BLaER1 (cell line): ENCODE measurements around the gene RAD52.

Source experiments
- H3K27ac ChIP-seq: shearing (Covaris generic); formaldehyde crosslinking; 2 replicates; pipeline ENCODE4 v1.8.1; 2022
- H3K27me3 ChIP-seq: shearing (Covaris generic); formaldehyde crosslinking; 2 replicates; pipeline ENCODE4 v1.8.1; 2022
- H3K36me3 ChIP-seq: shearing (Covaris generic); formaldehyde crosslinking; 2 replicates; pipeline ENCODE4 v1.8.1; 2022
- H3K4me1 ChIP-seq: shearing (Covaris generic); formaldehyde crosslinking; 2 replicates; pipeline ENCODE4 v1.8.1; 2022
- H3K4me2 ChIP-seq: shearing (Covaris generic); formaldehyde crosslinking; 2 replicates; pipeline ENCODE4 v1.8.1; 2022
- H3K4me3 ChIP-seq: shearing (Covaris generic); formaldehyde crosslinking; 2 replicates; pipeline ENCODE4 v1.8.1; 2022
- H3K9ac ChIP-seq: shearing (Covaris generic); formaldehyde crosslinking; 2 replicates; pipeline ENCODE4 v1.8.1; 2022
- H3K9me3 ChIP-seq: shearing (Covaris generic); formaldehyde crosslinking; 2 replicates; pipeline ENCODE4 v1.8.1; 2022
- H4K20me1 ChIP-seq: shearing (Covaris generic); formaldehyde crosslinking; 2 replicates; pipeline ENCODE4 v1.8.1; 2022
- Cebpa-rat ChIP-seq: shearing (Covaris generic); IDR thresholded peaks from 2 replicates; pipeline ENCODE4 v1.8.1; 2022

The RAD52 gene

GRCh38 chr12:968545-968944, 19.1 kb upstream of the RAD52 start:
- no peaks in the 10 kb centered on the region for H3K27me3 ChIP-seq
- H3K4me3 ChIP-seq, result no peak overlapping the region
- no peak for TF ChIP-seq Cebpa-rat
- no peaks in the 10 kb centered on the region for H4K20me1 ChIP-seq
- H3K36me3 ChIP-seq, result no peaks in the 10 kb centered on the region
- H3K4me2 ChIP-seq, result peak overlapping the region; percentile 18; the same call in 1 of the 2 replicates
- no peak overlapping the region for H3K9ac ChIP-seq
- H3K4me1 ChIP-seq, result peaks cover 16% of the 10 kb centered on the region
- H3K9me3 ChIP-seq, result no peaks in the 10 kb centered on the region
- H3K27ac ChIP-seq, result no peak overlapping the region

GRCh38 chr12:967641-968040, 18.1 kb upstream of the RAD52 start:
- H3K9ac ChIP-seq, result no peak overlapping the region
- no peak overlapping the region for H3K4me3 ChIP-seq
- H4K20me1 ChIP-seq, result no peaks in the 10 kb centered on the region
- no peaks in the 10 kb centered on the region for H3K36me3 ChIP-seq
- no peak overlapping the region for H3K27ac ChIP-seq
- H3K4me2 ChIP-seq, result no peak overlapping the region
- TF ChIP-seq Cebpa-rat, result no peak
- no peaks in the 10 kb centered on the region for H3K9me3 ChIP-seq
- H3K27me3 ChIP-seq, result no peaks in the 10 kb centered on the region
- peaks cover 16% of the 10 kb centered on the region for H3K4me1 ChIP-seq

DNA sequence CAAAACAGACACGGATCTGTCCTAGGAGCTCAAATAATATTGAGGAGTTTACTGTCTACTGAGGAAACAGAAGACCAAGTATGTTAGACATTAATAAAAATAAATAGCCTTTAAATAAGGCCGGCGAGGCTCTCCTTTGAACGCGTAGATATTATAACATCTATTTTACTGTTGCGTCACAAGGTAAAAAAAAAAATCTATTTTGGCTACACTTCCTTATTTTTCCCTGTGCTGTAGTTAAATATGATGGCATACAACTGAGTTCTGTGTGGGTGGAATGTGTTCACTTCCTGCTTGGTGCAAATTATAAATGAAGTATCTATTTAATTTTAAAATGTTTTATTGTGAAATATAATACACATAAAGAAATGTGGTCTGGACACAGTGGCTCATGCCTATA, 17.2 kb upstream of the RAD52 start:
- H3K36me3 ChIP-seq, result no peaks in the 10 kb centered on the region
- TF ChIP-seq Cebpa-rat, result peak; percentile 7; the same call in 1 of the 2 replicates
- no peak overlapping the region for H3K4me3 ChIP-seq
- no peak overlapping the region for H3K4me2 ChIP-seq
- no peaks in the 10 kb centered on the region for H3K27me3 ChIP-seq
- no peaks in the 10 kb centered on the region for H3K9me3 ChIP-seq
- no peak overlapping the region for H3K9ac ChIP-seq
- H3K27ac ChIP-seq, result no peak overlapping the region
- H3K4me1 ChIP-seq, result peaks cover 16% of the 10 kb centered on the region
- H4K20me1 ChIP-seq, result no peaks in the 10 kb centered on the region

DNA sequence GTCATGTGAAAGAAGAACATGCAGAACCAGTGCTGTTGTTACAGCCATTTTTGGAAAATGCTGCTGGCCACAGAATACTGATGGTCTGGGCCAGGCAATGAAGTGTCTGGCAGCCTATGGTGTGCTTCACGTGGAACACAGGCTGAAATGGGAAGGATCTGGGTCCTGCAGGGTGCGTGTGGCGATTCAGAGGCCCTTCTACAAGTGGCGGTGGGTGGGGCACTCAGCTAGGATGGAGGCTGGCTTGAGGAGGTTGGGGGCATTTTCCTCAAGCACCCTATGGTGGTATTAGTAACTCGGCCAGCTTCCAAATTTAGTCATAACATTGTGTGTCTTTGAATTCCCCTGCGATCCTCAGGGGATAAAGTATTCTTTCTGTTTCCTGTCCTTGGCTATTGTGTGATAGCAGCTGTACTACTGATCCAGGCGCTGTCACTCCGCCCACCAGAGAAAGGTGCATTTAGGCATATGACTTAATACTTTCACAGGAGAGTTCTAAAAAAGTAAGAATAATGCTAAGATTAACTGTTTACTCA, 9.2 kb upstream of the RAD52 start:
- Histone ChIP-seq H3K4me2 (peak overlapping the region; percentile 84), H3K9me3 (no peaks in the 10 kb centered on the region), H3K9ac (peak overlapping the region; percentile 48), H3K27me3 (no peaks in the 10 kb centered on the region), H3K4me3 (peak overlapping the region; percentile 12), H3K36me3 (no peaks in the 10 kb centered on the region), H4K20me1 (no peaks in the 10 kb centered on the region), H3K27ac (peak overlapping the region; percentile 71), H3K4me1 (peaks cover 26% of the 10 kb centered on the region)
- TF ChIP-seq Cebpa-rat, result no peak

- Histone ChIP-seq H3K27me3 (no peaks in the 10 kb centered on the region), H4K20me1 (no peaks in the 10 kb centered on the region), H3K9me3 (no peaks in the 10 kb centered on the region), H3K9ac (no peak overlapping the region), H3K4me2 (no peak overlapping the region), H3K27ac (no peak overlapping the region), H3K4me1 (peaks cover 31% of the 10 kb centered on the region), H3K4me3 (no peak overlapping the region), H3K36me3 (no peaks in the 10 kb centered on the region)
- no peak for TF ChIP-seq Cebpa-rat
Measured at GRCh38 chr12:955939-956338, 6.4 kb upstream of the RAD52 start.

- H4K20me1 ChIP-seq, result no peaks in the 10 kb centered on the region
- no peaks in the 10 kb centered on the region for H3K27me3 ChIP-seq
- H3K27ac ChIP-seq, result no peak overlapping the region
- no peak for TF ChIP-seq Cebpa-rat
- no peak overlapping the region for H3K4me2 ChIP-seq
- no peak overlapping the region for H3K4me3 ChIP-seq
- peaks cover 28% of the 10 kb centered on the region for H3K4me1 ChIP-seq
- H3K36me3 ChIP-seq, result no peaks in the 10 kb centered on the region
- H3K9me3 ChIP-seq, result no peaks in the 10 kb centered on the region
- no peak overlapping the region for H3K9ac ChIP-seq
Measured at GRCh38 chr12:954741-955140, 5.2 kb upstream of the RAD52 start.

DNA sequence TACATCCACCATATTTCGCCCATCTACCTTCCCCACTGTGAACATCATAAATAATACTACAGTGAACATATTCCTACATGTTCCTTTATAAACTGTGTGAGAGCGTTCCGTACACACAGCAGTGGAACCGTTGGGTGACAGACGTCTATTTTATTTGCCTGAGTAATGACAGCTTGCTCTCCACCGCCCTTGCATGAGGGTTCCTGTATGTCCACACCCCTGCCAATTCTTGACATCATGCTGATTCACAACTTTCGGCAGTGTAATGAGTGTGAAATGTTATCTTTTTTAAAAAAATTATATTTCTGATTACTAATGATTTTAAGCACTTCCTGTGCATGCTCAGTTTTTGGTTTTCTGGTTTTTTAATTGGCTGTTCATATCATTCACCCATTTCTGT, 4.3 kb upstream of the RAD52 start:
- TF ChIP-seq Cebpa-rat, result no peak
- no peaks in the 10 kb centered on the region for H3K27me3 ChIP-seq
- H3K9me3 ChIP-seq, result no peaks in the 10 kb centered on the region
- no peak overlapping the region for H3K4me3 ChIP-seq
- H3K4me2 ChIP-seq, result no peak overlapping the region
- no peak overlapping the region for H3K9ac ChIP-seq
- no peaks in the 10 kb centered on the region for H4K20me1 ChIP-seq
- H3K27ac ChIP-seq, result no peak overlapping the region
- H3K36me3 ChIP-seq, result no peaks in the 10 kb centered on the region
- H3K4me1 ChIP-seq, result peaks cover 19% of the 10 kb centered on the region

DNA sequence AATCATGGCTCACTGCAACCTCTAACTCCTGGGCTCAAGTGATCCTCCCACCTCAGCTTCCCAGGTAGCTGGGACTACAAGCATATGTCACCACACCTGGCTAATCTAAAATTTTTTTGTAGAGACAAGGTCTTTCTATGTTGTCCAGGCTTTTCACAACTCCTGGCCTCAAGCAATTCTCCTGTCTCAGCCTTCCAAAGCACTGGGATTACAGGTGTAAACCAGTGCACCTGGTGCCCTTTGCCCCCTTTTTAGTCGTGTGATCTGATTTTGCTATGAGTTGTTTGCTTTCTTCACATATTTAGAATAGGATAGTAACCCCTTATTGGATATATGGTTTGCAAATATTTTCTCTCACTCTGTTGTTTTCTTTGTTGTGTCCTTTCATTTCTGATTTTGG, 1.7 kb upstream of the RAD52 start:
- no peak overlapping the region for H3K4me2 ChIP-seq
- H3K27ac ChIP-seq, result no peak overlapping the region
- H3K9ac ChIP-seq, result no peak overlapping the region
- H3K4me3 ChIP-seq, result no peak overlapping the region
- H3K27me3 ChIP-seq, result no peaks in the 10 kb centered on the region
- peaks cover 5% of the 10 kb centered on the region; the same call in 1 of the 2 replicates for H4K20me1 ChIP-seq
- no peaks in the 10 kb centered on the region for H3K9me3 ChIP-seq
- peaks cover 27% of the 10 kb centered on the region for H3K4me1 ChIP-seq
- H3K36me3 ChIP-seq, result no peaks in the 10 kb centered on the region
- TF ChIP-seq Cebpa-rat, result no peak

- Histone ChIP-seq H4K20me1 (peaks cover 7% of the 10 kb centered on the region; the same call in 1 of the 2 replicates), H3K9ac (peak overlapping the region; percentile 90; the same call in 1 of the 2 replicates)
Measured at GRCh38 chr12:948238-948637, 1.3 kb downstream of the RAD52 start.

DNA sequence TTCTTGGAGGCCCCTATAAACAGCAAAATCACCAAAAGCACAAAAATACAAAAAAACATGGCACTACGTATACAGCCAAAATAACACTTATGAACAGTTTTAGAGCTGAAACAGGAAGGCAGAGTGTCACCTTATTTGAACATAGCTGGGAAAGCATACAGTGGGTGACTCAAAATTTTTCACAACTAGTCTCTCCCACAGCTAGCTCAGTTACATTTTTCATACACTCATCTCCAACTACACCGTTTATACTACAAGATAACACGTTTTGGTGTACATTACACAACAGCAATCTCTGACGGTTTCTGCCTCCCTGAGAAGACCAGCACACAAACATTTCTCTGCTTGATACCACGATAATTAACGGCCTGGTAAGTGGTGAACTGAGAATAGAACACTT, 2.9 kb downstream of the RAD52 start:
- no peaks in the 10 kb centered on the region for H3K27me3 ChIP-seq
- H3K9ac ChIP-seq, result peak overlapping the region; percentile 46; the same call in 1 of the 2 replicates
- peak overlapping the region; percentile 57; the same call in 1 of the 2 replicates for H3K27ac ChIP-seq
- no peaks in the 10 kb centered on the region for H3K9me3 ChIP-seq
- H3K4me3 ChIP-seq, result no peak overlapping the region
- peaks cover 46% of the 10 kb centered on the region for H3K4me1 ChIP-seq
- H3K36me3 ChIP-seq, result peaks cover 30% of the 10 kb centered on the region
- peaks cover 7% of the 10 kb centered on the region; the same call in 1 of the 2 replicates for H4K20me1 ChIP-seq
- TF ChIP-seq Cebpa-rat, result no peak
- peak overlapping the region; percentile 63 for H3K4me2 ChIP-seq

More at GRCh38 chr12:948238-948637, 1.3 kb downstream of the RAD52 start:
- TF ChIP-seq Cebpa-rat, result 0 out of 2 replicates have a peak, but pooled peaks have one; percentile 8
- Histone ChIP-seq H3K36me3 (peaks cover 15% of the 10 kb centered on the region), H3K4me1 (peaks cover 50% of the 10 kb centered on the region), H3K27ac (peak overlapping the region; percentile 89; the same call in 1 of the 2 replicates), H3K9me3 (no peaks in the 10 kb centered on the region), H3K4me2 (peak overlapping the region; percentile 87), H3K27me3 (no peaks in the 10 kb centered on the region), H3K4me3 (peak overlapping the region; percentile 89)
